AG04450 (cell line): ENCODE data around the gene ZNF506. TPM values are rescaled to one million over a fixed set of nuclear protein-coding genes. Genes with fewer than 3 reads are reported as not detected.
"Not testable (repeated sequence)": the region's sequence is repeated elsewhere in the genome, so short reads cannot be mapped to it uniquely, and the experiment has no call there.

Experiments used
- CTCF ChIA-PET: fragments of 300-600, 350-600 bp; formaldehyde crosslinking; extraction: SDS; loops from one replicate; lab custom pipeline; 2022; ENCODE audit warnings: antibody characterized with exemption, inconsistent platforms; lab: Charles Lee
- POLR2A ChIA-PET: fragments of 350-600 bp; formaldehyde crosslinking; extraction: SDS; loops from one replicate; lab custom pipeline; 2021; ENCODE audit warnings: antibody characterized with exemption, inconsistent platforms; lab: Yijun Ruan, JAX
- DNase-seq: peaks from one replicate; pipeline ENCODE4 v3.0.0-alpha.2; 2011; ENCODE audit warnings: low read depth, low spot score
- H3K27ac ChIP-seq: one replicate; pipeline ENCODE4 v1.5.1; 2012; ENCODE audit warnings: low read depth, low read length, control low read depth
- H3K27me3 ChIP-seq: one replicate; pipeline ENCODE4 v1.6.0; 2012; ENCODE audit warnings: low read length; ENCODE audit not compliant: control insufficient read depth, insufficient read depth
- H3K4me3 ChIP-seq: 2 replicates; pipeline ENCODE4 v1.5.1; 2011; ENCODE audit warnings: mild to moderate bottlenecking, low read depth, low read length, control low read depth
- H3K9me3 ChIP-seq: 2 replicates; pipeline ENCODE4 v1.5.1; 2012; ENCODE audit warnings: low read length; ENCODE audit not compliant: control insufficient read depth, insufficient read depth
- polyA plus RNA-seq: library from polyadenylated mRNA; depleted of rRNA; stranded (reverse); fragments of >200 nt; gene quantifications from 2 replicates; pipeline ENCODE4 v1.2.3, GENCODE V29; 2011
- TF ChIP-seq, protein P1 (sequence below): IDR thresholded peaks from 2 replicates; pipeline ENCODE4 v1.5.1; 2011; ENCODE audit warnings: low read depth, low read length, control low read depth, inconsistent platforms

Gene ZNF506
- polyA plus RNA-seq, 1 experiment, result 14.2 TPM

DNA sequence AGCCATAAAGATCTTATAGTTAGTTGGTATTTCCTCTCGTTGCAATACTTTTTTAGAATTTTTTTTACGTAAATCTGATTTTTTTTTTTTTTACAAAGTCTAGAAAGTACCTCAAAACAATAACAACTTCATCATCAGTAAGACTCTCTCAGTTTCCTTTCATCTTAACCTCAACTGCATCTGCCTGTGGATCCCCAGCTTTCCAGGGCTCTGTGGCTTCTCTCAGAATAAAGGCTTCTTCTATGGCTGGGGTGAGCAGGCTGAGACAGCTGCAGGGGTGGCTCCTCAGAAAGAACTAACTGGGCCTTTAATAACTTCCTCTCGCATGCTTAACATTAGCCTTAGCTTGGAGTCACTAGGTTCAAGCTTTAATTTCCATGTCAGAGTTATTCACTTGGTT lies 4.2 kb downstream of the ZNF506 start:
- Histone ChIP-seq H3K27ac (no peak overlapping the region), H3K4me3 (no peak overlapping the region), H3K9me3 (peaks cover 72% of the 10 kb centered on the region), H3K27me3 (no peaks in the 10 kb centered on the region)
- no peak for DNase-seq
- TF ChIP-seq, protein P1, sequence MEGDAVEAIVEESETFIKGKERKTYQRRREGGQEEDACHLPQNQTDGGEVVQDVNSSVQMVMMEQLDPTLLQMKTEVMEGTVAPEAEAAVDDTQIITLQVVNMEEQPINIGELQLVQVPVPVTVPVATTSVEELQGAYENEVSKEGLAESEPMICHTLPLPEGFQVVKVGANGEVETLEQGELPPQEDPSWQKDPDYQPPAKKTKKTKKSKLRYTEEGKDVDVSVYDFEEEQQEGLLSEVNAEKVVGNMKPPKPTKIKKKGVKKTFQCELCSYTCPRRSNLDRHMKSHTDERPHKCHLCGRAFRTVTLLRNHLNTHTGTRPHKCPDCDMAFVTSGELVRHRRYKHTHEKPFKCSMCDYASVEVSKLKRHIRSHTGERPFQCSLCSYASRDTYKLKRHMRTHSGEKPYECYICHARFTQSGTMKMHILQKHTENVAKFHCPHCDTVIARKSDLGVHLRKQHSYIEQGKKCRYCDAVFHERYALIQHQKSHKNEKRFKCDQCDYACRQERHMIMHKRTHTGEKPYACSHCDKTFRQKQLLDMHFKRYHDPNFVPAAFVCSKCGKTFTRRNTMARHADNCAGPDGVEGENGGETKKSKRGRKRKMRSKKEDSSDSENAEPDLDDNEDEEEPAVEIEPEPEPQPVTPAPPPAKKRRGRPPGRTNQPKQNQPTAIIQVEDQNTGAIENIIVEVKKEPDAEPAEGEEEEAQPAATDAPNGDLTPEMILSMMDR, result no peak
- CTCF ChIA-PET, result interaction anchor here (0.7 kb wide), 1 partner anchor 947 kb away, joined by 6 read pairs; no protein-coding TSS in a partner anchor
- POLR2A ChIA-PET, result no interaction called here

DNA sequence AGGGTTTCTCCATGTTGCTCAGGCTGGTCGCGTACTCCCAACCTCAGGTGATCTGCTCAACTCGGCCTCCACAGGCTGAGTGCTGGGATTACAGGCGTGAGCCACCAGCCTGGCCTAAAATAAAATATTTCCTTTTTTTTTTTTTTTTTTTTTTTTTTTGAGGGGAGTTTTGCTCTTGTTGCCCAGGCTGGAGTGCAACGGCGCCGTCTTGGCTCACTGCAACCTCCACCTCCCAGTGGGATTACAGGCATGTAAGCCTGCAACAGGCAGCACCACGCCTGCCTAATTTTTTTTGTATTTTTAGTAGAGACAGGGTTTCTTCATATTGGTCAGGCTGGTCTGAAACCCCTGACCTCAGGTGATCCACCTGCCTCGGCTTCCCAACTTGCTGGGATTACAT lies 4.9 kb downstream of the ZNF506 start:
- CTCF ChIA-PET, result no interaction called here

DNA sequence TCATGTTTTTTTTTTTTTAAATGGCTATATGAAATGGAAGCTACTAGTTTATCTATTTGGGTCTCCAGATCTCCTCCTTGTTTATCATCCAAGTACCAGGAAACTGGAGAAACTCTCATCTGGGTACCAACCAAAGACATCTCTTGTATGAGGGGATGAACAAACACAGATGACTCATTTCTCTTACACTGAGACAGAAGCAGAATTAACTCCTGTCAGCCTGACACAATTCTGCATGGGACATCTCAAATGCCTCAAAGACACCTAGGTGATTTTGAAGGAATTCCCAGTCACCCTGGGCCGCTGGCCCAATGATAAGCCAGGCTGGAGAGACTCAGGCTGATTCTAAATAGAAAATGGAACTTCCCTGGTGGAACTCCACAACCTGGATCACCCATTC lies 9.6 kb downstream of the ZNF506 start:
- DNase-seq, H3K27me3 ChIP-seq, POLR2A ChIA-PET, H3K27ac ChIP-seq, H3K4me3 ChIP-seq, CTCF ChIA-PET: not testable (repeated sequence)
- peaks cover 48% of the 10 kb centered on the region for H3K9me3 ChIP-seq

More for the DNA sequence above, 4.9 kb downstream of the ZNF506 start:
- no peak for DNase-seq
- TF ChIP-seq, protein P1, result no peak
- Histone ChIP-seq H3K27ac (no peak overlapping the region), H3K4me3 (no peak overlapping the region), H3K9me3 (peaks cover 66% of the 10 kb centered on the region), H3K27me3 (no peaks in the 10 kb centered on the region)
- POLR2A ChIA-PET, result no interaction called here

DNA sequence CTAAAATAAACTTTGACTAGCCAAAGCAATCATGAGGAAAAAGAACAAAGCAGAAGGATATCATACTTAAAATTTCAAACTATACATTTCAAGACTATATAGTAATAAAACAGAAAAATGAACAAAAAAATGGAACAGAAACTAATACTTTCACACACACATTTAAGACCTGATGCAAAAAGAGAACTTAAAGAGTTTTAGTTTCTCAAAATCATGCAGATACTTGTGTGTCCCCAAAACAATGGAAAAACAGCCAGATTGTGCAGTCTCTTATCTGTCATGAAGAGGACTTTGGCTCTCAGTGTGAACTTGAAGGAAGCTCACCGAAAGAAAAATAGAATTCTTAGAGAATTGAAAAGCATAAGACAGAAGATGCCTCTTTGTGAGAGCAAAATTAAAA lies 16.1 kb downstream of the ZNF506 start:
- POLR2A ChIA-PET, result no interaction called here

DNA sequence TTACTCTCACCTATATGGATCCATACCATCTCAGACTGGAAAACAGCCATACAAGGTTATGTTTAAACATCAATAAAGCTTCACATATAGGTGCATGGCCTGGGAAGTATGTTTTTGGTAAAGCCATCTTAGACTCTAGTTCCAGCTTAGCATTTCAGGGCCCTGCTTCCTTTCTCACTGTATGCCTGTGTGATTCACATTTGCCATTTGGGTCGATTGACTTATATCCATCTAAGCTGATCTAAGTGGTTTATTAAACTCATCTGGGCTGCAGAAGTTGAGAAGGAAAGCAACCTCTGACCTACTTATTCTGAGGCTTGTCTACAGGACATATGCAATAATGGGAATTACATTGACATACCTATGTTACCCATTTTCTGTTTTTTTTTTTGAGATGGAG lies 33.5 kb downstream of the ZNF506 start:
- H3K27ac ChIP-seq, result no peak overlapping the region
- no peak overlapping the region for H3K4me3 ChIP-seq
- POLR2A ChIA-PET, result interaction anchor here (0.7 kb wide), 1 partner anchor 774 kb away, joined by 3 read pairs; no protein-coding TSS in a partner anchor
- CTCF ChIA-PET, result no interaction called here
- H3K9me3 ChIP-seq, result peaks cover 22% of the 10 kb centered on the region
- TF ChIP-seq, protein P1, result no peak
- no peak for DNase-seq
- no peaks in the 10 kb centered on the region for H3K27me3 ChIP-seq

More for the DNA sequence above, 16.1 kb downstream of the ZNF506 start:
- DNase-seq, result no peak
- no peak overlapping the region for H3K4me3 ChIP-seq
- peaks cover 33% of the 10 kb centered on the region for H3K9me3 ChIP-seq
- no peaks in the 10 kb centered on the region for H3K27me3 ChIP-seq
- CTCF ChIA-PET, result no interaction called here
- TF ChIP-seq, protein P1, result no peak
- no peak overlapping the region for H3K27ac ChIP-seq

DNA sequence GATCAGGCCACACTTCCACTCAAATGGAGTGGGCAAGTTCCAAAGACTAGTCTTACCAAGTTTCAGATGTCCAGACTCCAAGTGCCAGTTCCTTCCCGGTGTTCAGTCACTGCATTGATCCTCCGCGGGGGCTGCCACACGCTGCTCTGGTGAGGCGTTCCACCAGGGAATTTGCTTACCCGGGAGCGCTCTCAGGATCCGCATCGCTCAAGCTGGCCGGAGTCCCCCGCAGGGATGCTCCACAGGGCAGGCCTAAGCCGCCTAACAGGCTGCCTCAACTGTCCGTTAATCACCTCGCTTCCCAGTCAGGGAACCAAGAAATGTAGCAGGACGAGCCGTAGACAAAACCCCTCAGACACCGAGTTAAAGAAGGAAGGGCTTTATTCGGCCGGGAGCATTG lies 36.1 kb downstream of the ZNF506 start:
- H3K4me3 ChIP-seq, H3K27me3 ChIP-seq, H3K27ac ChIP-seq, H3K9me3 ChIP-seq, DNase-seq, POLR2A ChIA-PET, CTCF ChIA-PET: not testable (repeated sequence)
